HepG2 (cell line): Measurements from ENCODE around the gene CDC42BPG. TPM values are rescaled to one million over a fixed set of nuclear protein-coding genes. Genes with fewer than 3 reads are reported as not detected.
A peak's percentile ranks its signal among the peaks of the same experiment; 100 is the strongest.

ENCODE experiments used
- CBX5 ChIP-seq: sonication (generic); formaldehyde crosslinking; IDR thresholded peaks from 2 replicates; pipeline ENCODE4 v1.4.0; 2020; ENCODE audit warnings: missing genetic modification reagents, borderline replicate concordance
- CREB1 ChIP-seq, 2 experiments: fragments of 450-650 bp in 1 of 2; IDR thresholded peaks; 2 replicates each; pipeline ENCODE4 v1.6.1; 2016 to 2017; ENCODE audit warnings: control low read depth in 1 of 2, mild to moderate bottlenecking in 1 of 2, missing compliant biosample characterization in 1 of 2, missing genetic modification characterization in 1 of 2
- DNMT3B ChIP-seq: conservative IDR thresholded peaks from 2 replicates; pipeline ENCODE4 v1.6.1; 2016; ENCODE audit warnings: missing biosample characterization, control low read depth
- MTF1 ChIP-seq: sonication (generic); formaldehyde crosslinking; IDR thresholded peaks from 2 replicates; pipeline ENCODE4 v1.5.0; 2020; ENCODE audit warnings: missing genetic modification reagents
- NFATC3 ChIP-seq: sonication (generic); formaldehyde crosslinking; IDR thresholded peaks from 2 replicates; pipeline ENCODE4 v1.5.1; 2020; ENCODE audit warnings: mild to moderate bottlenecking, missing genetic modification reagents
- RAD21 ChIP-seq: fragments of 450-650 bp; formaldehyde crosslinking; IDR thresholded peaks from 2 replicates; pipeline ENCODE4 v1.5.0; 2020; ENCODE audit warnings: mild to moderate bottlenecking
- ZBTB7B ChIP-seq: sonication (generic); formaldehyde crosslinking; IDR thresholded peaks from 2 replicates; pipeline ENCODE4 v1.4.0; 2020; ENCODE audit warnings: missing genetic modification reagents
- ZNF34 ChIP-seq: sonication (generic); formaldehyde crosslinking; IDR thresholded peaks from 2 replicates; pipeline ENCODE4 v1.4.0; 2020; ENCODE audit warnings: mild to moderate bottlenecking, missing genetic modification reagents, borderline replicate concordance
- ZNF550 ChIP-seq: sonication (generic); formaldehyde crosslinking; IDR thresholded peaks from 2 replicates; pipeline ENCODE4 v1.4.0; 2020; ENCODE audit warnings: mild to moderate bottlenecking, missing genetic modification reagents, borderline replicate concordance
- polyA plus RNA-seq, 8 experiments: library from polyadenylated mRNA; depleted of rRNA in 3 of 8; stranded (reverse) in 7 of 8; unstranded in 1 of 8; fragments of >200 nt; fragmentation: Illumina TruSeq in 4 of 8; extraction: Trizol in 4 of 8; gene quantifications; 2 replicates each; pipeline versions ENCODE4 v1.2.1 to v1.2.3, GENCODE V29; 2011 to 2016; ENCODE audit warnings: low read depth in 4 of 8, missing spikeins in 1 of 8, mixed read lengths in 1 of 8; ENCODE audit not compliant: insufficient read depth in 1 of 8
- total RNA-seq, 5 experiments: library from RNA; depleted of rRNA; stranded (reverse); fragments of >200 nt; fragmentation: Illumina TruSeq; extraction: Trizol; gene quantifications; 2 replicates each; pipeline ENCODE4 v1.2.3, GENCODE V29; 2016; ENCODE audit warnings: low read depth in 1 of 5
- TF ChIP-seq, protein P1 (sequence below): IDR thresholded peaks from 2 replicates; pipeline ENCODE4 v1.6.1; 2016
- TF ChIP-seq, protein P2 (sequence below): sonication (generic); formaldehyde crosslinking; IDR thresholded peaks from 2 replicates; pipeline ENCODE4 v1.9.0; 2021; ENCODE audit warnings: missing genetic modification reagents, mild to moderate bottlenecking, borderline replicate concordance
- TF ChIP-seq, protein P3 (sequence below): sonication (generic); formaldehyde crosslinking; IDR thresholded peaks from 2 replicates; pipeline ENCODE4 v1.5.1; 2020; ENCODE audit warnings: missing genetic modification reagents, mild to moderate bottlenecking, borderline replicate concordance
- TF ChIP-seq, protein P4 (sequence below): sonication (generic); formaldehyde crosslinking; IDR thresholded peaks from 2 replicates; pipeline ENCODE4 v1.8.0; 2022; ENCODE audit warnings: mild to moderate bottlenecking, missing genetic modification reagents; ENCODE audit not compliant: insufficient replicate concordance
- TF ChIP-seq, protein P5 (sequence below): sonication (generic); formaldehyde crosslinking; IDR thresholded peaks from 2 replicates; pipeline ENCODE4 v1.5.0; 2020; ENCODE audit warnings: missing genetic modification reagents, mild to moderate bottlenecking, borderline replicate concordance
- TF ChIP-seq, protein P6 (sequence below): sonication (generic); formaldehyde crosslinking; IDR thresholded peaks from 2 replicates; pipeline ENCODE4; 2020; ENCODE audit warnings: missing genetic modification reagents, mild to moderate bottlenecking, borderline replicate concordance
- TF ChIP-seq, protein P7 (sequence below): sonication (generic); formaldehyde crosslinking; IDR thresholded peaks from 2 replicates; pipeline ENCODE4 v1.4.0; 2020; ENCODE audit warnings: missing genetic modification reagents

The CDC42BPG gene
- total and polyA plus RNA-seq, 2 of the 13 experiments (the other 11 are each of a cell fraction or from before 2014, with no cell fraction given) = 0.55 to 1.4 TPM

DNA sequence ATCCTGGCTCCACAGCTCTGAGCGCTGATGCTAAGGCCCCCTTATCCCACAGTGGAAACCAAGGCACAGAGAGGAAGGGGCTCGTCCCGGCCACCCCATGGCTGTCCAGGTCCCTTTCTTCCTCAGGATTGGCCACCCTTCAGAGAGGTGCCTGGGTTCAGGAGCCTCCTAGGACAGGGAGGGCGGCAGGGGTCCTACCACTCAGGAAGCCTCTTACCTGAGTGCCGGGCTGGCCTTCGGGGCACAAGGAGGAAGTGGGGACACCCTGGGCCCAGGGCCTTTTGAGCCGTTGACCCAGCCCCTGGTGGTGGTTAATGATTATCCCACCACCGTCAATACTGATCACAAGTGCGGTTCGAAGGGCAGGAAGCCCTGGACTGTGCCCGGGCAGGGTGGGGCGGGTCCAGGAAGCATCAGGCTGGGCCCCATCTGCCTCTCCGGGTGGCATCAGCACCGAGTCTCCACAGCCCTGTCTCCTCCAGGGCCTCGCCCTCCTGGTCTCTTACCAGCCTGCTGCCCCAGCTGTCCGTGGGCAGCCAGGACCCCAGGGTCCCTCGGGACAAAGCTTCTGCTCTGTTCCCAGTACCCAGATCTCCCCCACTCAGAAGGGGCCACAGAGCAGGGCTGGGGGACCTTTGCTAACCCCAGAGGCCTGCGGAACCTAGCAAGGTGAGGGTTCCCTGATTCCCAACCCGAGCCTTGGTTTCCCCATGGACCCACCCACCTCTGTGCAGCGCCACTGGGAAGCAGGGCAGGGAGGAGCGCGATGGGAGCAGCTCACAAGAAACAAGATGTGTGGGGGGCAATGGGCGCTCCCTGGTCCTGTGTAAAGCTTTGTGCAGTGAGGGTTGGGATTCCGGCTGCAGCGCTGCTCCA, 49.0 kb upstream of the CDC42BPG start (continued):
- TF ChIP-seq, protein P1, sequence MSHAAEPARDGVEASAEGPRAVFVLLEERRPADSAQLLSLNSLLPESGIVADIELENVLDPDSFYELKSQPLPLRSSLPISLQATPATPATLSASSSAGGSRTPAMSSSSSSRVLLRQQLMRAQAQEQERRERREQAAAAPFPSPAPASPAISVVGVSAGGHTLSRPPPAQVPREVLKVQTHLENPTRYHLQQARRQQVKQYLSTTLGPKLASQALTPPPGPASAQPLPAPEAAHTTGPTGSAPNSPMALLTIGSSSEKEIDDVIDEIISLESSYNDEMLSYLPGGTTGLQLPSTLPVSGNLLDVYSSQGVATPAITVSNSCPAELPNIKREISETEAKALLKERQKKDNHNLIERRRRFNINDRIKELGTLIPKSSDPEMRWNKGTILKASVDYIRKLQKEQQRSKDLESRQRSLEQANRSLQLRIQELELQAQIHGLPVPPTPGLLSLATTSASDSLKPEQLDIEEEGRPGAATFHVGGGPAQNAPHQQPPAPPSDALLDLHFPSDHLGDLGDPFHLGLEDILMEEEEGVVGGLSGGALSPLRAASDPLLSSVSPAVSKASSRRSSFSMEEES (CRISPR knock-in tag) = peak; percentile 93
- TF ChIP-seq, protein P2, sequence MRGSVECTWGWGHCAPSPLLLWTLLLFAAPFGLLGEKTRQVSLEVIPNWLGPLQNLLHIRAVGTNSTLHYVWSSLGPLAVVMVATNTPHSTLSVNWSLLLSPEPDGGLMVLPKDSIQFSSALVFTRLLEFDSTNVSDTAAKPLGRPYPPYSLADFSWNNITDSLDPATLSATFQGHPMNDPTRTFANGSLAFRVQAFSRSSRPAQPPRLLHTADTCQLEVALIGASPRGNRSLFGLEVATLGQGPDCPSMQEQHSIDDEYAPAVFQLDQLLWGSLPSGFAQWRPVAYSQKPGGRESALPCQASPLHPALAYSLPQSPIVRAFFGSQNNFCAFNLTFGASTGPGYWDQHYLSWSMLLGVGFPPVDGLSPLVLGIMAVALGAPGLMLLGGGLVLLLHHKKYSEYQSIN (CRISPR knock-in tag) = no peak
- TF ChIP-seq DNMT3B (CRISPR knock-in tag) (no peak), ZNF550 (CRISPR knock-in tag) (0 out of 2 replicates have a peak, but pooled peaks have one; percentile 47), ZBTB7B (CRISPR knock-in tag) (peak; percentile 67; the same call in 1 of the 2 replicates), NFATC3 (CRISPR knock-in tag) (0 out of 2 replicates have a peak, but pooled peaks have one; percentile 9), RAD21 (CRISPR knock-in tag) (peak; percentile 26), MTF1 (CRISPR knock-in tag) (no peak), ZNF34 (no peak), CREB1 (IDR thresholded peaks at IDR 0.05) (no peak), CREB1 (CRISPR knock-in tag; IDR thresholded peaks at IDR 0.05) (no peak), CBX5 (CRISPR knock-in tag) (peak; percentile 67; the same call in 1 of the 2 replicates)
- TF ChIP-seq, protein P3, sequence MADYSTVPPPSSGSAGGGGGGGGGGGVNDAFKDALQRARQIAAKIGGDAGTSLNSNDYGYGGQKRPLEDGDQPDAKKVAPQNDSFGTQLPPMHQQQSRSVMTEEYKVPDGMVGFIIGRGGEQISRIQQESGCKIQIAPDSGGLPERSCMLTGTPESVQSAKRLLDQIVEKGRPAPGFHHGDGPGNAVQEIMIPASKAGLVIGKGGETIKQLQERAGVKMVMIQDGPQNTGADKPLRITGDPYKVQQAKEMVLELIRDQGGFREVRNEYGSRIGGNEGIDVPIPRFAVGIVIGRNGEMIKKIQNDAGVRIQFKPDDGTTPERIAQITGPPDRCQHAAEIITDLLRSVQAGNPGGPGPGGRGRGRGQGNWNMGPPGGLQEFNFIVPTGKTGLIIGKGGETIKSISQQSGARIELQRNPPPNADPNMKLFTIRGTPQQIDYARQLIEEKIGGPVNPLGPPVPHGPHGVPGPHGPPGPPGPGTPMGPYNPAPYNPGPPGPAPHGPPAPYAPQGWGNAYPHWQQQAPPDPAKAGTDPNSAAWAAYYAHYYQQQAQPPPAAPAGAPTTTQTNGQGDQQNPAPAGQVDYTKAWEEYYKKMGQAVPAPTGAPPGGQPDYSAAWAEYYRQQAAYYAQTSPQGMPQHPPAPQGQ (CRISPR knock-in tag) = no peak
- TF ChIP-seq, protein P4, sequence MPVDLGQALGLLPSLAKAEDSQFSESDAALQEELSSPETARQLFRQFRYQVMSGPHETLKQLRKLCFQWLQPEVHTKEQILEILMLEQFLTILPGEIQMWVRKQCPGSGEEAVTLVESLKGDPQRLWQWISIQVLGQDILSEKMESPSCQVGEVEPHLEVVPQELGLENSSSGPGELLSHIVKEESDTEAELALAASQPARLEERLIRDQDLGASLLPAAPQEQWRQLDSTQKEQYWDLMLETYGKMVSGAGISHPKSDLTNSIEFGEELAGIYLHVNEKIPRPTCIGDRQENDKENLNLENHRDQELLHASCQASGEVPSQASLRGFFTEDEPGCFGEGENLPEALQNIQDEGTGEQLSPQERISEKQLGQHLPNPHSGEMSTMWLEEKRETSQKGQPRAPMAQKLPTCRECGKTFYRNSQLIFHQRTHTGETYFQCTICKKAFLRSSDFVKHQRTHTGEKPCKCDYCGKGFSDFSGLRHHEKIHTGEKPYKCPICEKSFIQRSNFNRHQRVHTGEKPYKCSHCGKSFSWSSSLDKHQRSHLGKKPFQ (CRISPR knock-in tag) = peak; percentile 6
- TF ChIP-seq, protein P5, sequence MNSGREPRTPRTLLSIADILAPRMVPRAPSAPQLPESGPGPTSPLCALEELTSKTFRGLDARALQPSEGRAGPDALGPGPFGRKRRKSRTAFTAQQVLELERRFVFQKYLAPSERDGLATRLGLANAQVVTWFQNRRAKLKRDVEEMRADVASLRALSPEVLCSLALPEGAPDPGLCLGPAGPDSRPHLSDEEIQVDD = no peak
- TF ChIP-seq, protein P6, sequence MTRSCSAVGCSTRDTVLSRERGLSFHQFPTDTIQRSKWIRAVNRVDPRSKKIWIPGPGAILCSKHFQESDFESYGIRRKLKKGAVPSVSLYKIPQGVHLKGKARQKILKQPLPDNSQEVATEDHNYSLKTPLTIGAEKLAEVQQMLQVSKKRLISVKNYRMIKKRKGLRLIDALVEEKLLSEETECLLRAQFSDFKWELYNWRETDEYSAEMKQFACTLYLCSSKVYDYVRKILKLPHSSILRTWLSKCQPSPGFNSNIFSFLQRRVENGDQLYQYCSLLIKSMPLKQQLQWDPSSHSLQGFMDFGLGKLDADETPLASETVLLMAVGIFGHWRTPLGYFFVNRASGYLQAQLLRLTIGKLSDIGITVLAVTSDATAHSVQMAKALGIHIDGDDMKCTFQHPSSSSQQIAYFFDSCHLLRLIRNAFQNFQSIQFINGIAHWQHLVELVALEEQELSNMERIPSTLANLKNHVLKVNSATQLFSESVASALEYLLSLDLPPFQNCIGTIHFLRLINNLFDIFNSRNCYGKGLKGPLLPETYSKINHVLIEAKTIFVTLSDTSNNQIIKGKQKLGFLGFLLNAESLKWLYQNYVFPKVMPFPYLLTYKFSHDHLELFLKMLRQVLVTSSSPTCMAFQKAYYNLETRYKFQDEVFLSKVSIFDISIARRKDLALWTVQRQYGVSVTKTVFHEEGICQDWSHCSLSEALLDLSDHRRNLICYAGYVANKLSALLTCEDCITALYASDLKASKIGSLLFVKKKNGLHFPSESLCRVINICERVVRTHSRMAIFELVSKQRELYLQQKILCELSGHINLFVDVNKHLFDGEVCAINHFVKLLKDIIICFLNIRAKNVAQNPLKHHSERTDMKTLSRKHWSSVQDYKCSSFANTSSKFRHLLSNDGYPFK (CRISPR knock-in tag) = peak; percentile 42; the same call in 1 of the 2 replicates
- TF ChIP-seq, protein P7, sequence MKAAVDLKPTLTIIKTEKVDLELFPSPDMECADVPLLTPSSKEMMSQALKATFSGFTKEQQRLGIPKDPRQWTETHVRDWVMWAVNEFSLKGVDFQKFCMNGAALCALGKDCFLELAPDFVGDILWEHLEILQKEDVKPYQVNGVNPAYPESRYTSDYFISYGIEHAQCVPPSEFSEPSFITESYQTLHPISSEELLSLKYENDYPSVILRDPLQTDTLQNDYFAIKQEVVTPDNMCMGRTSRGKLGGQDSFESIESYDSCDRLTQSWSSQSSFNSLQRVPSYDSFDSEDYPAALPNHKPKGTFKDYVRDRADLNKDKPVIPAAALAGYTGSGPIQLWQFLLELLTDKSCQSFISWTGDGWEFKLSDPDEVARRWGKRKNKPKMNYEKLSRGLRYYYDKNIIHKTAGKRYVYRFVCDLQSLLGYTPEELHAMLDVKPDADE (CRISPR knock-in tag) = no peak
